HepG2 (cell line): ENCODE measurements around the gene MRM3. TPM values are rescaled to one million over a fixed set of nuclear protein-coding genes. Genes with fewer than 3 reads are reported as not detected.
A peak's percentile ranks its signal among the peaks of the same experiment; 100 is the strongest.

Experiments
- DNMT1 ChIP-seq: sonication (generic); formaldehyde crosslinking; IDR thresholded peaks from 2 replicates; pipeline ENCODE4 v1.5.1; 2020; ENCODE audit warnings: mild to moderate bottlenecking, missing genetic modification reagents
- DNMT3B ChIP-seq: conservative IDR thresholded peaks from 2 replicates; pipeline ENCODE4 v1.6.1; 2016; ENCODE audit warnings: missing biosample characterization, control low read depth
- JUNB ChIP-seq: sonication (generic); formaldehyde crosslinking; IDR thresholded peaks from 2 replicates; pipeline ENCODE4 v1.8.0; 2022; ENCODE audit warnings: missing genetic modification reagents, mild to moderate bottlenecking, borderline replicate concordance
- MBNL3 ChIP-seq: fragments of 250-450 bp; sonication (Bioruptor Pico); conservative IDR thresholded peaks from 2 replicates; pipeline ENCODE4 v1.8.0; 2022; ENCODE audit warnings: mild to moderate bottlenecking, inconsistent platforms
- MTA1 ChIP-seq: sonication (generic); formaldehyde crosslinking; IDR thresholded peaks from 2 replicates; pipeline ENCODE4 v1.4.0; 2020; ENCODE audit warnings: missing genetic modification reagents, mild to moderate bottlenecking, borderline replicate concordance
- NCOA5 ChIP-seq: sonication (generic); formaldehyde crosslinking; IDR thresholded peaks from 2 replicates; pipeline ENCODE4 v1.4.0; 2020; ENCODE audit warnings: missing genetic modification reagents
- PHF20 ChIP-seq: sonication (generic); formaldehyde crosslinking; IDR thresholded peaks from 2 replicates; pipeline ENCODE4 v1.5.0; 2020; ENCODE audit warnings: mild to moderate bottlenecking, missing genetic modification reagents
- RORA ChIP-seq: sonication (generic); formaldehyde crosslinking; IDR thresholded peaks from 2 replicates; pipeline ENCODE4 v1.5.0; 2020; ENCODE audit warnings: mild to moderate bottlenecking, missing genetic modification reagents, moderate library complexity
- SP2 ChIP-seq: sonication (generic); formaldehyde crosslinking; IDR thresholded peaks from 2 replicates; pipeline ENCODE4 v1.5.1; 2020; ENCODE audit warnings: mild to moderate bottlenecking, missing genetic modification reagents
- SP4 ChIP-seq: sonication (generic); formaldehyde crosslinking; IDR thresholded peaks from 2 replicates; pipeline ENCODE4 v1.8.1; 2023; ENCODE audit warnings: mild to moderate bottlenecking, missing genetic modification reagents
- TSC22D2 ChIP-seq: sonication (generic); formaldehyde crosslinking; IDR thresholded peaks from 2 replicates; pipeline ENCODE4 v1.5.1; 2020; ENCODE audit warnings: missing genetic modification reagents, mild to moderate bottlenecking, borderline replicate concordance
- ZFP41 ChIP-seq: sonication (generic); formaldehyde crosslinking; IDR thresholded peaks from 2 replicates; pipeline ENCODE4 v1.4.0; 2020; ENCODE audit warnings: mild to moderate bottlenecking, missing genetic modification reagents, borderline replicate concordance
- ZNF343 ChIP-seq: sonication (generic); formaldehyde crosslinking; IDR thresholded peaks from 2 replicates; pipeline ENCODE4 v1.4.0; 2020; ENCODE audit warnings: mild to moderate bottlenecking, missing genetic modification reagents
- ZNF510 ChIP-seq: sonication (generic); formaldehyde crosslinking; IDR thresholded peaks from 2 replicates; pipeline ENCODE4 v1.4.0; 2020; ENCODE audit warnings: low read depth, mild to moderate bottlenecking, missing genetic modification reagents
- ZNF546 ChIP-seq: sonication (generic); formaldehyde crosslinking; conservative IDR thresholded peaks from 2 replicates; pipeline ENCODE4 v1.8.1; 2023; ENCODE audit warnings: mild to moderate bottlenecking, missing genetic modification reagents
- ZNF562 ChIP-seq: sonication (generic); formaldehyde crosslinking; IDR thresholded peaks from 2 replicates; pipeline ENCODE4 v1.8.0; 2022; ENCODE audit warnings: missing genetic modification reagents, borderline replicate concordance
- polyA plus RNA-seq, 8 experiments: library from polyadenylated mRNA; depleted of rRNA in 3 of 8; stranded (reverse) in 7 of 8; unstranded in 1 of 8; fragments of >200 nt; fragmentation: Illumina TruSeq in 4 of 8; extraction: Trizol in 4 of 8; gene quantifications; 2 replicates each; pipeline versions ENCODE4 v1.2.1 to v1.2.3, GENCODE V29; 2011 to 2016; ENCODE audit warnings: low read depth in 4 of 8, missing spikeins in 1 of 8, mixed read lengths in 1 of 8; ENCODE audit not compliant: insufficient read depth in 1 of 8
- total RNA-seq, 5 experiments: library from RNA; depleted of rRNA; stranded (reverse); fragments of >200 nt; fragmentation: Illumina TruSeq; extraction: Trizol; gene quantifications; 2 replicates each; pipeline ENCODE4 v1.2.3, GENCODE V29; 2016; ENCODE audit warnings: low read depth in 1 of 5
- TF ChIP-seq, protein P1 (sequence below): sonication (generic); formaldehyde crosslinking; IDR thresholded peaks from 2 replicates; pipeline ENCODE4 v1.4.0; 2020; ENCODE audit warnings: mild to moderate bottlenecking, missing genetic modification reagents, borderline replicate concordance
- TF ChIP-seq, protein P2 (sequence below): fragments of 450-650 bp; IDR thresholded peaks from 2 replicates; pipeline ENCODE4 v1.6.1; 2016
- TF ChIP-seq, protein P3 (sequence below): sonication (generic); formaldehyde crosslinking; IDR thresholded peaks from 2 replicates; pipeline ENCODE4 v1.4.0; 2020; ENCODE audit warnings: missing genetic modification reagents, borderline replicate concordance

Gene MRM3
- total and polyA plus RNA-seq, 2 of the 13 experiments (the other 11 are each of a cell fraction or from before 2014, with no cell fraction given), result 12.3 to 25.5 TPM

DNA sequence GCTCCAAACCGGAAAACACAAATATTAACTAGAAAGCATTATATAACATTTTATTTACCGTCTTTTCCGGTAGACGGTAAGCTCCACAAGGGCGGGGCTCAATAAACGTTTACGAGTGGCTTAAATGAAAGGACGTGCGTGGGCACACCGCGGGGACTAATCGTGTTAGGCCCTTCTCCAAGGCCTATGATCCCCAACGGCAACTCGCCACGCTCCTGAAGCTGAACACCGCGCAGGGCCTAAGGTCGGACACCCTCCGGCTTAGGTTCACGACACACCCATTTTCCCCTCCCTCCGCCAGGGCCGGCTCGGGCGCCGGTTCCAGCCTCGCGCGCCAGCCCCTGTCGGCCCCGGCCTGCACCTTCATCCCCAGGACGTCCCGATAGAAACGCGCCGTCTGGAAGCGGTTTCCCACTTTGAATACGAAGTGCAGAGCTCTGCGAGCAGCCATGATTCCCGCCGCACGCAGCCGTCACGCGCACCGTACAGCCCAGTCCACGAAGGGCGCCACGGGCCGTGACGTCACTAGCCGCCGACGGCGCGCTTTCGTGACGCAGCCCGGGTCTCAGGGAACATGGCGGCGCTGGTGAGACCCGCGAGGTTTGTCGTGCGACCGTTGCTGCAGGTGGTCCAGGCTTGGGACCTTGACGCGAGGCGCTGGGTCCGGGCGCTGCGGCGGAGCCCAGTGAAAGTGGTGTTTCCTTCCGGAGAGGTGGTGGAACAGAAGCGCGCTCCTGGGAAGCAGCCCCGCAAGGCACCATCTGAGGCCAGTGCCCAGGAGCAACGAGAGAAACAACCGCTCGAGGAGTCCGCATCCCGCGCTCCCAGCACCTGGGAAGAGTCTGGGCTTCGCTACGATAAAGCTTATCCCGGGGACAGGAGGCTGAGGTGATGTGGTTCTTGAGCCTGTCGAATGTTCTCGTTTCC is at the start of gene MRM3, which contains the start of gene GLOD4 (continued):
- peak; percentile 58; the same call in 1 of the 2 replicates for TF ChIP-seq SP4 (CRISPR knock-in tag)
- no peak for TF ChIP-seq DNMT3B
- TF ChIP-seq ZFP41 (CRISPR knock-in tag), result no peak
- TF ChIP-seq MBNL3 (CRISPR knock-in tag), result no peak
- TF ChIP-seq SP2 (CRISPR knock-in tag), result no peak; the same call in 1 of the 2 replicates
- TF ChIP-seq MTA1 (CRISPR knock-in tag), result peak; percentile 92; the same call in 1 of the 2 replicates
- no peak for TF ChIP-seq RORA (CRISPR knock-in tag)
- peak; percentile 81; the same call in 1 of the 2 replicates for TF ChIP-seq DNMT1 (CRISPR knock-in tag)
- TF ChIP-seq JUNB (CRISPR knock-in tag), result no peak
- TF ChIP-seq PHF20 (CRISPR knock-in tag), result peak; percentile 99
- TF ChIP-seq, protein P1, sequence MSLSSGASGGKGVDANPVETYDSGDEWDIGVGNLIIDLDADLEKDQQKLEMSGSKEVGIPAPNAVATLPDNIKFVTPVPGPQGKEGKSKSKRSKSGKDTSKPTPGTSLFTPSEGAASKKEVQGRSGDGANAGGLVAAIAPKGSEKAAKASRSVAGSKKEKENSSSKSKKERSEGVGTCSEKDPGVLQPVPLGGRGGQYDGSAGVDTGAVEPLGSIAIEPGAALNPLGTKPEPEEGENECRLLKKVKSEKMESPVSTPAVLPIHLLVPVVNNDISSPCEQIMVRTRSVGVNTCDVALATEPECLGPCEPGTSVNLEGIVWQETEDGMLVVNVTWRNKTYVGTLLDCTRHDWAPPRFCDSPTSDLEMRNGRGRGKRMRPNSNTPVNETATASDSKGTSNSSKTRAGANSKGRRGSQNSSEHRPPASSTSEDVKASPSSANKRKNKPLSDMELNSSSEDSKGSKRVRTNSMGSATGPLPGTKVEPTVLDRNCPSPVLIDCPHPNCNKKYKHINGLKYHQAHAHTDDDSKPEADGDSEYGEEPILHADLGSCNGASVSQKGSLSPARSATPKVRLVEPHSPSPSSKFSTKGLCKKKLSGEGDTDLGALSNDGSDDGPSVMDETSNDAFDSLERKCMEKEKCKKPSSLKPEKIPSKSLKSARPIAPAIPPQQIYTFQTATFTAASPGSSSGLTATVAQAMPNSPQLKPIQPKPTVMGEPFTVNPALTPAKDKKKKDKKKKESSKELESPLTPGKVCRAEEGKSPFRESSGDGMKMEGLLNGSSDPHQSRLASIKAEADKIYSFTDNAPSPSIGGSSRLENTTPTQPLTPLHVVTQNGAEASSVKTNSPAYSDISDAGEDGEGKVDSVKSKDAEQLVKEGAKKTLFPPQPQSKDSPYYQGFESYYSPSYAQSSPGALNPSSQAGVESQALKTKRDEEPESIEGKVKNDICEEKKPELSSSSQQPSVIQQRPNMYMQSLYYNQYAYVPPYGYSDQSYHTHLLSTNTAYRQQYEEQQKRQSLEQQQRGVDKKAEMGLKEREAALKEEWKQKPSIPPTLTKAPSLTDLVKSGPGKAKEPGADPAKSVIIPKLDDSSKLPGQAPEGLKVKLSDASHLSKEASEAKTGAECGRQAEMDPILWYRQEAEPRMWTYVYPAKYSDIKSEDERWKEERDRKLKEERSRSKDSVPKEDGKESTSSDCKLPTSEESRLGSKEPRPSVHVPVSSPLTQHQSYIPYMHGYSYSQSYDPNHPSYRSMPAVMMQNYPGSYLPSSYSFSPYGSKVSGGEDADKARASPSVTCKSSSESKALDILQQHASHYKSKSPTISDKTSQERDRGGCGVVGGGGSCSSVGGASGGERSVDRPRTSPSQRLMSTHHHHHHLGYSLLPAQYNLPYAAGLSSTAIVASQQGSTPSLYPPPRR (CRISPR knock-in tag), result peak; percentile 64; the same call in 1 of the 2 replicates
- TF ChIP-seq NCOA5 (CRISPR knock-in tag), result no peak
- peak; percentile 93; the same call in 1 of the 2 replicates for TF ChIP-seq ZNF546 (CRISPR knock-in tag)
- TF ChIP-seq ZNF562 (CRISPR knock-in tag), result no peak
- TF ChIP-seq ZNF343 (CRISPR knock-in tag), result peak; percentile 90
- peak; percentile 31; the same call in 1 of the 2 replicates for TF ChIP-seq TSC22D2 (CRISPR knock-in tag)
- TF ChIP-seq, protein P2, sequence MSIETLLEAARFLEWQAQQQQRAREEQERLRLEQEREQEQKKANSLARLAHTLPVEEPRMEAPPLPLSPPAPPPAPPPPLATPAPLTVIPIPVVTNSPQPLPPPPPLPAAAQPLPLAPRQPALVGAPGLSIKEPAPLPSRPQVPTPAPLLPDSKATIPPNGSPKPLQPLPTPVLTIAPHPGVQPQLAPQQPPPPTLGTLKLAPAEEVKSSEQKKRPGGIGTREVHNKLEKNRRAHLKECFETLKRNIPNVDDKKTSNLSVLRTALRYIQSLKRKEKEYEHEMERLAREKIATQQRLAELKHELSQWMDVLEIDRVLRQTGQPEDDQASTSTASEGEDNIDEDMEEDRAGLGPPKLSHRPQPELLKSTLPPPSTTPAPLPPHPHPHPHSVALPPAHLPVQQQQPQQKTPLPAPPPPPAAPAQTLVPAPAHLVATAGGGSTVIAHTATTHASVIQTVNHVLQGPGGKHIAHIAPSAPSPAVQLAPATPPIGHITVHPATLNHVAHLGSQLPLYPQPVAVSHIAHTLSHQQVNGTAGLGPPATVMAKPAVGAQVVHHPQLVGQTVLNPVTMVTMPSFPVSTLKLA, result peak; percentile 78
- no peak for TF ChIP-seq ZNF510 (CRISPR knock-in tag)
- TF ChIP-seq, protein P3, sequence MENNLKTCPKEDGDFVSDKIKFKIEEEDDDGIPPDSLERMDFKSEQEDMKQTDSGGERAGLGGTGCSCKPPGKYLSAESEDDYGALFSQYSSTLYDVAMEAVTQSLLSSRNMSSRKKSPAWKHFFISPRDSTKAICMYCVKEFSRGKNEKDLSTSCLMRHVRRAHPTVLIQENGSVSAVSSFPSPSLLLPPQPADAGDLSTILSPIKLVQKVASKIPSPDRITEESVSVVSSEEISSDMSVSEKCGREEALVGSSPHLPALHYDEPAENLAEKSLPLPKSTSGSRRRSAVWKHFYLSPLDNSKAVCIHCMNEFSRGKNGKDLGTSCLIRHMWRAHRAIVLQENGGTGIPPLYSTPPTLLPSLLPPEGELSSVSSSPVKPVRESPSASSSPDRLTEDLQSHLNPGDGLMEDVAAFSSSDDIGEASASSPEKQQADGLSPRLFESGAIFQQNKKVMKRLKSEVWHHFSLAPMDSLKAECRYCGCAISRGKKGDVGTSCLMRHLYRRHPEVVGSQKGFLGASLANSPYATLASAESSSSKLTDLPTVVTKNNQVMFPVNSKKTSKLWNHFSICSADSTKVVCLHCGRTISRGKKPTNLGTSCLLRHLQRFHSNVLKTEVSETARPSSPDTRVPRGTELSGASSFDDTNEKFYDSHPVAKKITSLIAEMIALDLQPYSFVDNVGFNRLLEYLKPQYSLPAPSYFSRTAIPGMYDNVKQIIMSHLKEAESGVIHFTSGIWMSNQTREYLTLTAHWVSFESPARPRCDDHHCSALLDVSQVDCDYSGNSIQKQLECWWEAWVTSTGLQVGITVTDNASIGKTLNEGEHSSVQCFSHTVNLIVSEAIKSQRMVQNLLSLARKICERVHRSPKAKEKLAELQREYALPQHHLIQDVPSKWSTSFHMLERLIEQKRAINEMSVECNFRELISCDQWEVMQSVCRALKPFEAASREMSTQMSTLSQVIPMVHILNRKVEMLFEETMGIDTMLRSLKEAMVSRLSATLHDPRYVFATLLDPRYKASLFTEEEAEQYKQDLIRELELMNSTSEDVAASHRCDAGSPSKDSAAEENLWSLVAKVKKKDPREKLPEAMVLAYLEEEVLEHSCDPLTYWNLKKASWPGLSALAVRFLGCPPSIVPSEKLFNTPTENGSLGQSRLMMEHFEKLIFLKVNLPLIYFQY (CRISPR knock-in tag), result peak; percentile 60; the same call in 1 of the 2 replicates
